GM21737 (cell line): ENCODE results near the gene DNAJC5.
"Not testable (repeated sequence)": the region's sequence is repeated elsewhere in the genome, so short reads cannot be mapped to it uniquely, and the experiment has no call there.

Experiments used
- ATAC-seq: cut with Tn5 transposase; IDR thresholded peaks from one replicate; pipeline ENCODE4 v1.9.1; 2021; ENCODE audit warnings: mild to moderate bottlenecking, moderate library complexity; ENCODE audit not compliant: unreplicated experiment

Gene DNAJC5, protein sequence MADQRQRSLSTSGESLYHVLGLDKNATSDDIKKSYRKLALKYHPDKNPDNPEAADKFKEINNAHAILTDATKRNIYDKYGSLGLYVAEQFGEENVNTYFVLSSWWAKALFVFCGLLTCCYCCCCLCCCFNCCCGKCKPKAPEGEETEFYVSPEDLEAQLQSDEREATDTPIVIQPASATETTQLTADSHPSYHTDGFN

DNA sequence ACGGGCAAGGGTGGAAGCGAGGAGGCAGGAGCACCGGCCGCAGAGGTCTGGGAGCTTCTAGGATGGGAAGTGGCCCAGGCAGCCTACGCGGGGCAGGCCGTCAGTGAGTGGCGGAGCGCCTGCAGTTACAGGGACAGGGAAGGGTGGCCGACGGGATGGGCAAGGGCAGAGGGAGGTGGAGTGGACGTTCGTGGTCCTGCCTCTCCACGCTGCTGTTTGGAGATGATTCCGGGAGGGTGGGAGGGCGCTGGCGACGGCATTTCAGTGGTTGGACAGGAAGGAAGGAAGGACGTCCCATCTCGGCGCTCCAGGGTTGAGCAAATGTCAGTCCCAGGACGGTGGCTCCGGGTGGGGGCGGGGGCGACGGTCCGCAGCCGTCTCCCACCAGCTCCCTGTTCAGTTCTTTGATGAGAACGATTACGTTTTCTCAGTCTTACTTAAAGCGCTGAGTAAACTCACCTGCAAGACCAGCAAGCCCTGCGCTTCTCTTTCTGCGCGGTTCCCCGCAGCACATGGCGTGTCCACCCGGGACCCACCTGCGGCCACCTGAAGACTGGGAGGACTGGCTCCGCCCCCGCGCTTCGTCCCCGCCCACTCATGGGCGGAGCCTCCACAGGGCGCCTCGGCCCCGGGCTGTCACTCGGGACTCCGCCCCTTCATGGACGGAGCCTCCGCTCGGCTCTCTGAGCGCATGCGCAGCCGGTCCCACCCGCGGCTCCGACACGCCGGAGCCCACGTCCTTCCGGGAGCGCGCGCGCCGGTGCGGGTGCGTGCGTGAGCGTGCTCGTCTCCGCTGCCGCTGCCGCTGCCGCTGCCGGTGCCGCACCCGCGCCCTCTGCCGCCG lies at the start of gene DNAJC5:
DNAJC5 (plus strand) TSS at position 769 of the 844 bp plus-strand sequence. CDS start 33,220 bp downstream, outside the sequence.
- ATAC-seq, result peak; percentile 76

DNA sequence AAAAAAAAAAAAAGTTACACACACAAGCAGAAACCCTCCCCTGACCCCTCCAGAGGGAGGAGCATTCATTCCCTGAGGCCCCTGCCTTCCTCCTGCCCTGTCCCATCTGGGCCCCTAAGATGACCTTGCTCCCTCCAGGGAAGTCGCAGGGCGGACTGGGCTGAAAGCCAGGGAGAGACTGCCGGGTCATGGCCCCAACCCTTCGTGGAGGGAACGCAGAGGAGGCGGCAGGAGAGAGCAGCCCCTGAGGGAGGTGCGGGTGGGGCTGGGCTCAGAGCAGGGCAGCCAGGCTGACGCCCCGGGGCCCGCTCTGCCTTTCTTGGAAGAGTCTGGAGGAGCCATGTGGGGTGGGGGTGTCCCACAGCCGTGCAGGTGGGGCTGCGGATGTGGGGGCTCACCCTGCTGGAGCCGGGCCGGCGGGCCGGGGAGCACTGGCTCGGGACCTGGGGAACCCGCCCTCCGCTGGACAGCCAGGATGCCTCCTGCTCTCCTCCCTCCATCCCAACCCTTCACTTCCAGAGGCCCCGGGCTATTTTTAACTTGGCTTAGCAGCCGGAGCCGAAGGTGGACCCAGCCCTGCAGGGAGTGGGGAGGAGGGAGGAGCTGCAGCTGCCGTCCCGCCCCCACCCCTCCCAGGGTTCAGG lies 48.7 kb upstream of the DNAJC5 start:
- no peak for ATAC-seq

DNA sequence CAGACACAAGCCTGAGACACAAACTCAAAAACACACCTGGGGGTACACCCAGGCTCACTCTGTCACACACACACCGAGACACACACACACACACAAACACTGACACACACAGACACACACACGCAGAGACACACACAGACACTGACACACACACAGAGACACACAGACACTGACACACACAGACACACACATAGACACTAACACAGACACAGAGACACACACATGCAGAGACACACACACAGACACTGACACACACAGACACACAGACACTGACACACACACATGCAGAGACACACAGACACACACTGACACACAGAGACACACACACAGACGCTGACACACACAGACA lies 48.1 kb upstream of the DNAJC5 start:
- no peak for ATAC-seq

DNA sequence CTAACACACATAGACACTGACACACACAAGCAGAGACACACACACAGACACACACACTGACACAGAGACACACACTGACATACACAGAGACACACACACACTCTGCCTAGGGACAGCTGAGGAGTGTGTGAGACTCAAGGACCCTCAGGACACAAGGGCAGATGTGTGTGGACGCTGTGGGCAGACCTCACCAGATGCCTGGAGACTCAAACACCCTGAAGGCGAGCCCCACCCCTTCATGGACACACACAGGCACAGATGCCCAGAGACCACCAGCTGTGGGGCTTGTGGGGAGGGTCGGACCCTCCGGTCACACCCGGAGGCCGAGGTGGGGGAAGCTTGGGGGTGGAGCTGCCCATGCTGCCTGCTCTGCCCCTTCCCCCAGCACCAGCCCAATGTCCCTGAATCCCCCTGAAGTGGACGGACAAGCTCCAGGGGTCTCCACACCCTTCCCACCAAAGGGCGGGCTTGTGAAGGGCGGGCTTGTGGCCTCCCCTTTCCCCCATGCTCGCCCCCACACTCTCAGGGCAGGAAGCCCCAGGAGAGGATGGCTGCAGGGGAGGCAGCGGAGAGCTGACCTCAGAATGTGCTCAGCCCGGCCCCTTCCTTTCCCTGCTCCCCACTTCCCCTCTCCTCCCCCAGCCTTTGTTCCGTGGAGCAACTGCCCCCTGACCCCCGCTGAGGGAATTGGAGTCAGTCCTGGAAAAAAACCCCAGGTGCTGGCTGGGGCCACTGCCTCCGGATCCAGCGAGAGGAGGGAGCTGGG lies 47.5 kb upstream of the DNAJC5 start:
- ATAC-seq, result no peak

DNA sequence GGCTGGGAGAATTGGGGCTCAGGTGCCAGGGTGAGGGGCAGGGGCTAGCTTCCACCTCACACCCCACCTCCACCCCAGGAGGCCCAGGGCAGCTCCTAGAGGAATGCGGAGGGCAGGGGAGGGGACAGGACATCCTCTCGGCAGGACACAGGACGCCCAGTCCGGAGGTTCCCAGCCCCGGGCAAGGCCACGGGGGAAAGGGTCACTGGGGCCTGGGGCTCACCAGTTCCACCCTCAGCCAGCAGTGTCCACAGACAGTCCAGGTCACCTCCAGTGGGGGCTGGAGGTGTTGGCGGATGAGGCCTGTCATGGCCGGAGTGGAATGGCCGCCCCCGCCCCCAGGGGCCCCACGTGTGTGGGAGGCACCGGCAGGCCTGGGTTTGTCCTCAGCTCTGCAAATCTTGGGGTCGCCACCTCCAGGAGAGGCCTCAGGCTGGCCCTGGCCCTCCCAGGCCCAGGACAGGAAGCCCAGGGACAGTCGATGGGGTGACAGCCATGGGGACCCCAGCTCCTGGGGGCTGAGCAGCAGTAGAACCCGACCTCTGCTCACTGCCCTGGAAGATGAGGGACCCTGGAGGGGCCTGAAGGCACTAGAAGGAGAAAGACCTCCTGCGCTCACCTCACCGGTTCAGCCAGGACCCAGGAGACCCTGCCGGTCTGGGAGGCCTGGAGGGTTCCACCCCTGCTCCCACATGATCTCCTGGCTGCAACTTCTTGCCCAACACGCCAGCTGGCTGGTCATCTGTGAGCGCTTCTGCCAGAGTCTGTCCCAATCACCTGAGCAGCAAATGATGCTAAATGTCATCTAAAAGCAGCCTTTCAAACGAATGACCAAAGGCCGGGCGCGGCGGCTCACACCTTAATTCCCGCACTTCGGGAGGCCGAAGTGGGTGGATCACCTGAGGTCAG lies 46.7 kb upstream of the DNAJC5 start:
- ATAC-seq, result no peak

DNA sequence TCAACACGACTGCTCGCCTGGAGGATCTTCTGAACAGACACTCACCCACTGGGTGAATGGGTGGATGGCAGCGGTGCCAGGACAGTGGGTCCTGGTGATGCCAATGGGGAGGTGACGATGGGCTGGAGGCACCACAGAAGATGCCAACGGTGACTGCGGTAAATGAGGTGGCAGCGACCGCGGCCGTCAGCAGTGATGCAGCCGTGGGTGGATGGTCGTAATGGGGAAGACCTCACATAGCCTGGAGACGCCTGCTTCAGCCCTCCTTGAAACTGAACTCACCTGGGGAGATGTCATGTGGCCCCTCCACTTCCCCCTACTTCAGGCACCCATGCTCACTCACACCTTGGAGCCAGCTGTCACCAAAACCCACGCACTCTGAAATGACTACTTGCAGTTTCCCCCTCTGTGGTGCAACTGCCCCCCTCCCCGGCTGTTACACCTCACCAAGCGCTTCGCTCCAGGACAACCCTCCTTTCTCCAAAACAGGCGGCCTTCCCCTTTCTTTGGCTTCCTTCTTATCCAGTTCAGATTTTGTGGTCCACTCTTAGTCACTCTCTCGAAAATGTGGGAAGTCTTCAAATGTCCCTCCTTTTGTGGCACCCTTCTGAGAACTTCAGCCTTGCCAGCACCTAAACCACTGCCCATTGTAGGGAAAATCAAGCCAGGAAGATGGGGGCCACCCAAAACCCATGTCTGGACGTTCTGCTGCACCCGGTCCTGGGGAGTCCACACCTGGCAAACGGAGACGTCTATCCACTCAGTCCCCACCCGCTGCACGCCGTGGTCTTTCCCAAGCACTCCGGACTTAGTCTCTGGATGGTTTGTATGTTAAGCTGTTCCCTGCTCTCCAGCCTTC lies 44.0 kb upstream of the DNAJC5 start:
- ATAC-seq, result peak; percentile 76

DNA sequence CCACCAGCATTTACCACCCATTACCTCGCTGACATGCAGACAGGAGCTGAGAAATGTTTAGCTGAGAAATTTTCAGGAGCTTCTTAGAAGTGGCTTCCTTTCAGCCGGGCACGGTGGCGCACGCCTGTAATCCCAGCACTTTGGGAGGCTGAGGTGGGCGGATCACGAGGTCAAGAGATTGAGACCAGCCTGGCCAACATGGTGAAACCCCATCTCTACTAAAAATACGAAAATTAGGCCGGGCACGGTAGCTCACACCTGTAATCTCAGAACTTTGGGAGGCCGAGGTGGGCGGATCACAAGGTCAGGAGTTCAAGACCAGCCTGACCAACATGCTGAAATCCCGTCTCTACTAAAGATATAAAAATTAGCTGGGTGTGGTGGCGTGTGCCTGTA lies 43.4 kb upstream of the DNAJC5 start:
- ATAC-seq, result not testable (repeated sequence)

DNA sequence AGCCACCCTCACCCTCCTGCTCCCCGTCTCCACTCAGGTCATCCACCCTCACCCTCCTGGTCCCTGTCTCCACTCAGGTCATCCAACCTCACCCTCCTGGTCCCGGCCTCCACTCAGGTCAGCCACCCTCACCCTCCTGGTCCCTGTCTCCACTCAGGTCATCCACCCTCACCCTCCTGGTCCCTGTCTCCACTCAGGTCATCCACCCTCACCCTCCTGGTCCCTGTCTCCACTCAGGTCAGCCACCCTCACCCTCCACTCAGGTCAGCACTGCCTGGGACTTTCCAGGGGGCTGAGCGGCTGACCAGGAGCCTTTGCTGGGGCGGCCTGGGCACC lies 41.2 kb upstream of the DNAJC5 start:
- not testable (repeated sequence) for ATAC-seq

DNA sequence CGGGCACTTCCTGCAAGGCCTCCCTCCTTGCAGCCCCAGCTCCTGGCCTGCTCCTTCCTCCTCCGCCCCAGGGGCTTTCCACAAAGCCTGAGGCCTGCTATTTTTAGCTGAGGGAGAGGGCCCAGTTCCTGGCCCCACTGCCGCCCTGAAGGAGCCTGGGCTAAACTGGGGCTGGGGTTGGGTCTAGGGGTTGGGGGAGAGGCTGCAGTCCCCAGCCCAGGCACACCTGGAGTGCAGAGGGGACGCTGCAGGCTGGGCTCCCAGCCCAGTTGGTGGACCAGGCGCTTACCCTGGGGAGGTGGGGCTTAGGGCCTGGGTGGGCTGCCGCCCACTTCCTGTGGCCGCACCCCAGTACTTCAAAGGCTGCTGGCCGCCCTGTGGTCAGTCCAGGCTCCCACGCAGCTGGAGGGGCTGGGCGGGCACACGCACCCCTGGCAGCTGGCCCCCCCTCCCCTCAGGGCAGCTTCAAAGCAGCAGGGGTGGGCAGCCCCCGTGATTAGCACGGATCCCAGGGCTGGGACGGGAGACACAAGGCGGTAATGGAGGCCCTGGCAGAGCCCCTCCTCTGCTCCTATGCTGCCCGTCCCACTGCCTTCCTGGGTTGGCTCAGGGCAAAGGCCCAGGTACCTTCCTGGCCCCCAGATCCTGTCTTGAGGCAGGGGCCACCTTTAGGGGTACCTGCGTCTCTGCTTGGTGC lies 40.7 kb upstream of the DNAJC5 start:
- no peak for ATAC-seq

DNA sequence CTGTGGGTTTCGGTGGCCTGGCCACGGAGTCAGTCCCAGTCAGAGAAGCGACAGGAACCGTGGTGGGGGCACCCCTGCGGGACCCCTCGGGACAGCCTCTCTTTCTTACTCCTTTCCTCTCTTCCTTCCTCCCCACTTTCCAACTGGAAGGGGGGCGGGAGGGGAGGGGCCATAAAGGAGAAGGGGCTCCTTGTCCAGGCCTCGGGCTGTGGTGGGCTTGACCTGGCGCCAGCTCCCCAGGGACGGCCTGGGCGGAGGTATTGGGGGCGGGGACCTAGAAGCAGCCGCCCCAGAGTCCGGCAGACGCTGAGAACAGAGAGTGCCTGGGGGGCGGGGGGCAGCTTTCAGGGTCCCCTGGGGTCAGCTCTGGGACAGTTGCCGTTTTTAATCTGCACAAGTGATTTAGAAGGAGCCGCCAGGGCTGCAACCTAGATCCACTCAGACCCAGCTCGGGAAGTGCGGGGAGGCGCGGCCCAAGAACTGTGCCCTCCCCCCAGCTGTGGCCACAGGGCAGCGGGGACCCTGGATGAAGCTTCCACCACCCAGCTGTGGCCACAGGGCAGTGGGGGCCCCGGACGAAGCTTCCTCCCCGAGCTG lies 40.1 kb upstream of the DNAJC5 start:
- no peak for ATAC-seq

DNA sequence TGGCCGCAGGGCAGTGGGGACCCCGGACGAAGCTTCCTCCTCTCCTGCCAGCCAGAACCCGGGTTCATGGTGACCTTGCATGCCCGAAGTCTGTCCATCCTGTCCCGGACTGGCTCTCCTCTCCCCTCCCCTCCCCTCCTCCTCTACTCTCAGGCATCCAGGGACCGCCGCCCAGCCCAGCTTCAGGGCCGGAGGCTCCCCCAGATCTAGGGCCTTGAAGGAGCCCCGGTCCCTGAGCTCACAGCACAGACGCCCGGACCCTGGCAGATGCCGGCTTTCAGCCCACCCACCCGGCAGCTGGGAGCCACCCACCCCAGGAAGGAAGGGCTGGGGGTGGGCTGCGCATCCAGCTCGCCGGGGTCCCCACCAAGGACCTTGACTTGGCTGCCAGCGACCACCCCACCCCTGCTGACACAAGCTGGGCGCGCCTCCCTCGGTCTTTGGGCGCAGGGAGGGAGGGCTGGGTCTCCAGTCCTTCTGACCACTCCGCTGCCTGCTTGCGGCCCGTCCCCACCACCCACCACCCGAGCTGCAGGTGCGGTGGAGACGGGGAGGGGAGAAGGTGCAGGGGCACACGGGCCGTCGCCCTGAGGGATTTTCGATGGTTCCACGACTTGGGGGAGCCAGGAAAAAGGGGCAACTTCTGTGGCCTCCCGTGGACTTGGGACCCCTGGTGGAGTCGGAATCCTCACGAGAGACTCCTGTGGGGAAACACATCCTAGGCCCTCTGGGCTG lies 39.4 kb upstream of the DNAJC5 start:
- ATAC-seq, result no peak

DNA sequence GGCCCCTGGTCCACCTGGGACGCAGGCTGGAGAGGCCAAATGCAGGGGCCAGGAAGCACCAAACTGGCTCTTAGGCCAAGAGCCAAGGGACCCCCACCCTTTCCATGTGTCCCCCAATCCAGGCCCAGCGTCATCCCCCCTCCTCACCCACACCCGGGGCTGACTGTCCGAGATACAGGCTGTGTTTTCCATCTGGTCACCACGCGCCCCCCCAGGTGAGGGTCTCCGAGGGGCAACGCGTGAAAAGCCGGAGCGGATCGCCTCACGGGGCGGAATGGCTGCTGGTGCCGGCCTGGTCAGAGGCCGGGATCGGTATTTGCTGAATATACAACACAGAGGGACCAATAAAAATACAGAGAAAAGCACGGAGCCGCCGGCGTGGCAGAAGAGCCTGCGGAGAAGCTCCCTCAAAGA lies 38.8 kb upstream of the DNAJC5 start:
- ATAC-seq, result no peak

DNA sequence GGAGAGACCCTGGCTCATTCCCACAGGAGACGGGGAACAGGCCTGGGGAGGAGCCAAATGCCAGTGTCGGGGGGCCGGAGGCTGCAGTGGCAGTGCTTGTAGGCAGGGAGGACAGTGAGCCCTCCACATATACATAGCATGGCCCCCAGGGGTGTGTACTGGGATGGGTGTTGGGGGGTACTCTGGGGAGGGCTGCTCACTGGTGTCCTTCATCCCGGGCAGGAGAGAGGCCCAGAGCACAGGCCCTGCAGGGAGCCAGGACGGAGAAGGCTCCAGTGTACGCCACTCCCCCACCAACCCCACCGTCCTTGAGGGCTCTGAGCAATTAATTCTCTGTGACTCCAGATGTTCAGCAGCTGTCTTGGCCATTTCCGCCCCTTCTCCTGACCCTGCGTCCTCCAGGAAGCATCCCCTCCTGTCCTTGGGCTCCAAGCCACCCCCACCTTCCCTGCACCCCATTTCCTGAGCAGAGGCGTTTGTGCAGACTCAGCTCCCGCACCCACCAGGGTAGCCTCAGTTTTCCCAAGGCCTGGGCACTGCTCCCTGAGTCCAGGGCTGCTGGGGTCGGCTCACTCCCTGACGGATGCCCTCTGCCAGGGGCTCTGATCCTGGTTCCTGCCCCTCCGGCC lies 37.0 kb upstream of the DNAJC5 start:
- no peak for ATAC-seq

DNA sequence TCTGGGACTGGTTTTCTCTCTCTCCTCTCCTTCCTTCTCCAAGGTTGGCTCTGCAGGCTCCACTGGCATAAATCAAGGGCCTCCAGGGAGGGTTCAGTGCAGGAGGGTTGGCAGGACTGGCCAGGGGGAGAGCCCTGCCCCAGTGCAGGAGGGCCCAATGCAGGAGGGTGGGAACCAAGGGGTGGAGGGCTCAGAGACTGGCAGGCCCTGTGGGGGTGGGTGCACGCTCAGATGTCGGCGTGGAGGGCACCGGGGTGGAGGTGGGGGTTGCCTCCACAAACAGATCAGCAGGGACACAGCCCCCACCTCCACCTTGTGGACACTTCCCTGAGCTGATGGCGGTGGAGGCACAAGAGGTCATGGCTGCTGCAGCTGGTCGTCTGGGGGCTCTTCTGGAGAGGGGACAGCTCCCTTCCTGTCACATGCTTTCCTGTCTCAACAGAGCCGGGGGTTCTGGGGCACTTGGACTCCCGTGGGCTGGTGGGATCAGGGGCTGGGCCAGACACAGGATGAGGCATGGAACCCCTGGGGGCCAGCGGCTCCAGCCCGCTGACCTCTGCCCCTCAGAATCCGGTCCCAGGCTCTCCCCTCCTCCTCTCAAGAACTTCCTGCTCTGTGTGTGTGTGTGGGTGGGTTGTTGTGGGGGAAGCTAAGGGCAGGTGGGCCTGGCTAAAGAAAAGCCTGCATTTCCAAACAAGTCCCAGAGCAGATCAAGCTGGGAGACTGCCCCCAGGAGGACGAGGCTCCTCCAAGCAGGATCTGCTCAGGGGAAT lies 36.3 kb upstream of the DNAJC5 start:
- ATAC-seq, result no peak

DNA sequence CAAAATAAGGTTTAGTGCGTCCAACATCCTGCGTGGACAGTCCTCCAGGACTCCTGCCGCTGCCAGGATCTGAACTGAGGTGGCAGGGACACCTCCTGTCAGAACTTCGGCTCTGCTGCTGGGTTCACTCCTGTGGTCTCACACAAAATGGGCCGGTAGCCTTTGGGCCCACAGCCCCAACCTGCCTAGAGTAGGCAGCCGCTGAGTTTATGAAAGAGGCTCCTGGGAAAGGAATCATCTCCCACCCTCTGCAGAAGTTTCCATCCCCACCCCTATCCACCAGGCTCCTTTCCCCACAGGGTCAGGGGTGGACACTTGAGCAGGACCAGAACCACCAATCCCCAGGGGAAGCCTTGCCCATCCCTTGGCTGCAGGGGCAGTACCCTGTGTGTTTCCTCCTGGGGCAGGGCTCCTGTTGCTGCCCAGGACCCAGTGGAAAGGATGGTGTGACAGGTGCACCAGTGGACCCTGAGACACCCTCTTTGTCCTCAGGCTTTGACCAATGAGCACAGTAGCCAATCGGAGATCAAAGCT lies 35.7 kb upstream of the DNAJC5 start:
- ATAC-seq, result no peak

DNA sequence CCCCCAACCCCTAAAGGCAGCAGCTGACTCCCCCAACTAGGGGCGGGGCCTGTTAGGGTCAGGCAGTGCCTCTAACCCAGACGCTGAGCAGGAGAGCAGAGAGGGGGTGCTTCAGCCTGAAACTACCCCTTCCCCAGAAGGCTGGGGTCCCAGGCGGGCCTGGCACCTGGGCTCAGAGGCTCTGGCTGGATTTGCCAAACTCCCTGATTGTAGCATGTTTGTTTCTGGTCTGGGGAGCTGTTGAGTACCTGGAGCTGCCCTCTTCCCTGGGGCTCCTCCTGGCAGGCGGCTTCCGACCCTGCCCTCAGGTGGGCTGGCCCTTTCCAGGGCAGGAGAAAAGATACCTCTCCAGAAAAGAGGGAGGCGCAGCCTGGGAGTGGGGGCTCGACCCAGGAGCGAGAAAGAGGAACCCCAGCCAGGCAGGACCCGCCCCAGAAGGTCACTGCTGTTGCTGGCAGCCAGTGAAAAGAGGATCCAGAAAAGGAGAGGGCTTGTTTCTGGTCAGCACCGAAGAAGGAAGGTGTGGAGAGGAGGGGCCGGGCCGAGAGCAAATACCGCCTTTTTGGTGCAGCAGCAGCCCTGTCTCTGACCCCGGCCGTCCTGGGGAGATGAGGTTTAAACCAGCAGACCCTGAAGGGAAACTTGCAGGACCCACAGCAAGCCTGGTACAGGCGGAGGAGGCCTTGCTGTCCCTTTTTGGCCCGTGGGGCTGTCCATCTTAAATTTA lies 34.4 kb upstream of the DNAJC5 start:
- ATAC-seq, result no peak
